ENCODE measurements around the gene ROR1.

DNA sequence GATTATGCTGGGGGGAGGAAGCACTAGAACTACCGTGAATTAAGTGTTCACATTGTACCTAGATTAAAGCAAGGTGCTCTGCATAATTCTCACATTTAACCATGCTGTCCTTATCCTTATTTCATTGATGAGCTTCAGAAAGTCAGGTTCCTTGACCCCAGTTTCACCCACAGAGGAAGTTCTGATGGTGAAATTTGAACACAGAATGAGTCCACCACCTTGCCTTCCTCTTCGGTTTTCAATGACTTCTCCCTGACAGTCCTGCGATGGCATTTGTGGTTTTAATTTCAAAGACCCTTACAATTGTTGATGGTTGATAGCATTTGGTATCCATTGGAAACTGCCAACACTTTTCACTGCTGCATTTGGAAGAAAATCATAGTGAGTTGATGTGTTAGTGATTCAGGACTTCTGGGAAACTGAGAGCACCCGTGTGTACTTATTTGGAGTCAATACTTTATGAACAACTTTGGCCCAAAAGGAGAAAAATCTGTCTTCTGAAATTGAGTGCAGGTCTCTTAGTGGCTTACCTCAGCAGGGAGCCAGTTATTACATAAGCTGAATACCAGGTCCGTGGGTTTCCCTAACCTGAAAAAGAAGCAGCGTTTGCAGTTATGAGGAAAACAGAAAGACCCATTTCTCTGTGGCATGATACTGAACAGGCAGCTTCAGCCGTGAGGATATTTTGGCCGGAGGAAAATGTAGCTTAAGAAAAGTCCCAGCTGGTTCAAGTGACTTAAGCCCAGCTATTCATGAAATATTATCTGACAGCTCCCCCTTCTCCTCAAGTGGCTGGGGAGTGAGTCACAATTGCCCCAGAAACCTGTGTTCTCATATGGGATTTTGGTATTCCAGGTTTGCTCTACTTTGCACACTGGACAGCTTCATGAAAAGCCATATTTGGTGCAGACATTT, 47.5 kb downstream of the ROR1 start:
- TF ChIP-seq, protein P1, sequence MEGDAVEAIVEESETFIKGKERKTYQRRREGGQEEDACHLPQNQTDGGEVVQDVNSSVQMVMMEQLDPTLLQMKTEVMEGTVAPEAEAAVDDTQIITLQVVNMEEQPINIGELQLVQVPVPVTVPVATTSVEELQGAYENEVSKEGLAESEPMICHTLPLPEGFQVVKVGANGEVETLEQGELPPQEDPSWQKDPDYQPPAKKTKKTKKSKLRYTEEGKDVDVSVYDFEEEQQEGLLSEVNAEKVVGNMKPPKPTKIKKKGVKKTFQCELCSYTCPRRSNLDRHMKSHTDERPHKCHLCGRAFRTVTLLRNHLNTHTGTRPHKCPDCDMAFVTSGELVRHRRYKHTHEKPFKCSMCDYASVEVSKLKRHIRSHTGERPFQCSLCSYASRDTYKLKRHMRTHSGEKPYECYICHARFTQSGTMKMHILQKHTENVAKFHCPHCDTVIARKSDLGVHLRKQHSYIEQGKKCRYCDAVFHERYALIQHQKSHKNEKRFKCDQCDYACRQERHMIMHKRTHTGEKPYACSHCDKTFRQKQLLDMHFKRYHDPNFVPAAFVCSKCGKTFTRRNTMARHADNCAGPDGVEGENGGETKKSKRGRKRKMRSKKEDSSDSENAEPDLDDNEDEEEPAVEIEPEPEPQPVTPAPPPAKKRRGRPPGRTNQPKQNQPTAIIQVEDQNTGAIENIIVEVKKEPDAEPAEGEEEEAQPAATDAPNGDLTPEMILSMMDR (conservative IDR thresholded peaks at IDR 0.05) = no peak
- TF ChIP-seq EZH2 (IDR thresholded peaks at IDR 0.05; ENCODE audit: low read depth) = no peak
